Measurements from ENCODE around the gene PFKM. TPM values are rescaled to one million over a fixed set of nuclear protein-coding genes. Genes with fewer than 3 reads are reported as not detected.

The PFKM gene
- total RNA-seq, 1 experiment from 2014 or later, result 92.4 TPM

DNA sequence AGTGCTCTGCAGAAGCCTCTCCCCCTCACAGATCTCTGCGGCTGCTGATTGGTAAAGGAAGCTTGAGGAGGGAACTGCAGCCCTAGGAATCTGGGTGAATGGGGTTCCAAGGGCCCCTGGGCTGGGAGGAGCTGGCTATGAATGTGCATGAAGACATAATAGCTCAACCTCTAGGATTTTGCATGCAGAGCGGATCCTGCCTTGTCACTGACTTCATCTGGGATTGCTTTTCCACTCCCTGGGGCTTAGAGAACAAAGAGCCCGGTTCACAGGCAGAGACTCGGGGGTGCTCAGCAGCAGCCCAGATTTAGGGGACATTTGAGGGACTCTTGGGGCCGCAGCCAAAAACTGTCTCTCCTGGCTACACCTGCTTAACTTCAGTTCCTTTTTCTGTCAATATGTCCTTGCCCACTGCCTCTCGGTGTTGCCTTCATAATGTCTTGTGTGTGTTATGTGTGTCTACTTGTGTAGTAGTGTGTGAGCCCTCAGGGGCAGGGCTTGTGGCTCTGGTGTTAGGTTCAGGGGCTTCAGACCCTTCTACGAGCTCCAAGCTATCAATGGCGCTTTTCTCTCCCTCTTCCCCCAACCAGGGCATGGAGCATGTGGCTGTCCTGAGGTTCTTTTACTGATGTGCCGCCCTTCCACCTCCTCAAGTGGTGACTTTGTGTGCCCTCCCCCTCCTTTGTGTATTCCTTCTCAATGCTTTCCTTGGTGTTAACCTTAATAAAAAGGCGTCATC is 66.2 kb downstream of the PFKM start:
- H3K18ac ChIP-seq (ENCODE audit: insufficient read length, low read depth, low read length), result no peak overlapping the region
- no peak overlapping the region for H2BK120ac ChIP-seq (ENCODE audit: low read depth, low read length, poor library complexity, severe bottlenecking)
- H3K56ac ChIP-seq (ENCODE audit: insufficient read length, low read depth, low read length), result no peak overlapping the region
- H3K4ac ChIP-seq (ENCODE audit: low read depth, low read length), result no peak overlapping the region
- no peaks in the 10 kb centered on the region; a peak in 2 of 5 replicates for H3K9me3 Mint-ChIP-seq
- H3K23ac ChIP-seq (ENCODE audit: insufficient read length, low read depth, low read length), result no peak overlapping the region
- DNase-seq, result peak; percentile 56
- H4K8ac ChIP-seq (replicated peaks; ENCODE audit: insufficient read length, low read depth, low read length), result no peak overlapping the region
- H2BK15ac ChIP-seq (ENCODE audit: low read depth, low read length), result no peak overlapping the region
- peak overlapping the region; percentile 54 for H3K4me2 ChIP-seq (ENCODE audit: insufficient read depth, insufficient read length, low read length)
- H3K4me3 Mint-ChIP-seq, result peak overlapping the region; percentile 79 to 87; a peak in 4 of 5 replicates
- H3K9ac ChIP-seq (ENCODE audit: extremely low read depth, insufficient read length, low read length), result no peak overlapping the region
- no peak overlapping the region for H2AK5ac ChIP-seq (ENCODE audit: insufficient read length, low read length)
- no peak overlapping the region for H2BK5ac ChIP-seq (ENCODE audit: insufficient read length, low read length)
- H3K79me1 ChIP-seq (ENCODE audit: insufficient read depth, low read depth, low read length, poor library complexity, severe bottlenecking), result no peaks in the 10 kb centered on the region
- H3K36me3 Mint-ChIP-seq (ENCODE audit: insufficient read depth in 1 of 3, low read depth in 3 of 3), result no peaks in the 10 kb centered on the region
- no peak overlapping the region for H2BK20ac ChIP-seq (ENCODE audit: low read depth, low read length, poor library complexity, severe bottlenecking)
- H4K5ac ChIP-seq (ENCODE audit: insufficient read length, low read depth, low read length), result no peak overlapping the region
- no peak overlapping the region for H4K91ac ChIP-seq (ENCODE audit: insufficient read length, low read depth, low read length)
- WGBS (ENCODE audit: extremely low coverage, insufficient read length, low lambda C conversion rate), result no CpG with 5 or more reads among the region's 10 CpGs
- peaks cover 15% of the 10 kb centered on the region; the same call in 1 of the 2 replicates for H3K27me3 ChIP-seq (ENCODE audit: insufficient read depth, low read length)
- TF ChIP-seq, protein P1, sequence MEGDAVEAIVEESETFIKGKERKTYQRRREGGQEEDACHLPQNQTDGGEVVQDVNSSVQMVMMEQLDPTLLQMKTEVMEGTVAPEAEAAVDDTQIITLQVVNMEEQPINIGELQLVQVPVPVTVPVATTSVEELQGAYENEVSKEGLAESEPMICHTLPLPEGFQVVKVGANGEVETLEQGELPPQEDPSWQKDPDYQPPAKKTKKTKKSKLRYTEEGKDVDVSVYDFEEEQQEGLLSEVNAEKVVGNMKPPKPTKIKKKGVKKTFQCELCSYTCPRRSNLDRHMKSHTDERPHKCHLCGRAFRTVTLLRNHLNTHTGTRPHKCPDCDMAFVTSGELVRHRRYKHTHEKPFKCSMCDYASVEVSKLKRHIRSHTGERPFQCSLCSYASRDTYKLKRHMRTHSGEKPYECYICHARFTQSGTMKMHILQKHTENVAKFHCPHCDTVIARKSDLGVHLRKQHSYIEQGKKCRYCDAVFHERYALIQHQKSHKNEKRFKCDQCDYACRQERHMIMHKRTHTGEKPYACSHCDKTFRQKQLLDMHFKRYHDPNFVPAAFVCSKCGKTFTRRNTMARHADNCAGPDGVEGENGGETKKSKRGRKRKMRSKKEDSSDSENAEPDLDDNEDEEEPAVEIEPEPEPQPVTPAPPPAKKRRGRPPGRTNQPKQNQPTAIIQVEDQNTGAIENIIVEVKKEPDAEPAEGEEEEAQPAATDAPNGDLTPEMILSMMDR (conservative IDR thresholded peaks at IDR 0.05), result no peak
- peaks cover 27 to 29% of the 10 kb centered on the region in 2 experiments for H3K4me1 Mint-ChIP-seq
- H3K27ac Mint-ChIP-seq, result no peak overlapping the region
- H2AFZ ChIP-seq (ENCODE audit: low read length), result no peak overlapping the region
- H3K27ac ChIP-seq (ENCODE audit: insufficient read length, low read depth, low read length), result no peak overlapping the region
- no peaks in the 10 kb centered on the region for H3K79me2 ChIP-seq (ENCODE audit: insufficient read depth, low read length)
- no peaks in the 10 kb centered on the region for H4K20me1 ChIP-seq (ENCODE audit: control insufficient read depth, insufficient read depth, insufficient read length)
- H3T11ph ChIP-seq (ENCODE audit: low read length), result no peak overlapping the region
- peaks cover 21% of the 10 kb centered on the region for H3K23me2 ChIP-seq (ENCODE audit: insufficient read length, low read depth, low read length, poor library complexity, severe bottlenecking)
- no peaks in the 10 kb centered on the region for H3K4me1 ChIP-seq (ENCODE audit: insufficient read depth, low read length)
- H3K14ac ChIP-seq (ENCODE audit: insufficient read depth, low read length), result no peak overlapping the region
- H2BK12ac ChIP-seq (ENCODE audit: insufficient read length, low read depth, low read length), result no peak overlapping the region
- no peaks in the 10 kb centered on the region for H3K9me3 ChIP-seq (ENCODE audit: control insufficient read depth, low read depth, low read length)
- H3K27me3 Mint-ChIP-seq (ENCODE audit: low read depth), result peaks cover 100% of the 10 kb centered on the region
